HL-60 (cell line): ENCODE measurements around the gene MOCS1.

Experiments used
- CTCF ChIP-seq: IDR thresholded peaks from one replicate; pipeline ENCODE4 v1.5.1; 2011; ENCODE audit warnings: low read length, control low read depth, inconsistent platforms; ENCODE audit not compliant: insufficient read depth
- POLR2AphosphoS5 ChIP-seq: IDR thresholded peaks from 2 replicates; pipeline ENCODE4 v1.6.1; 2012; ENCODE audit warnings: low read depth
- REST ChIP-seq: IDR thresholded peaks from 2 replicates; pipeline ENCODE4 v1.6.1; 2012; ENCODE audit warnings: low read depth; ENCODE audit not compliant: insufficient replicate concordance

- TF ChIP-seq CTCF (no peak), POLR2AphosphoS5 (no peak), REST (no peak)
Measured at GRCh38 chr6:39902786-39903465, 31.3 kb downstream of the MOCS1 start.
